HEK293 (cell line): ENCODE results near the gene PDZRN4.

Source experiments
- CTCF ChIA-PET: fragments of 350-600 bp; formaldehyde crosslinking; extraction: SDS; loops from one replicate; lab custom pipeline; 2021; ENCODE audit warnings: antibody characterized with exemption; lab: Yijun Ruan, JAX
- POLR2A ChIA-PET: fragments of 300-600 bp; formaldehyde crosslinking; extraction: SDS; loops from one replicate; lab custom pipeline; 2020; ENCODE audit warnings: antibody characterized with exemption, inconsistent platforms; lab: Yijun Ruan, JAX
- H3K27ac ChIP-seq: fragments of 200-500 bp; sonication (Bioruptor generic); 2 replicates; pipeline ENCODE4 v1.5.1; 2014; ENCODE audit warnings: low read depth, low read length, control low read depth, inconsistent platforms; ENCODE audit errors: extremely low read depth
- H3K36me3 ChIP-seq, 2 experiments: fragments of 200-500 bp in 1 of 2; sonication (Bioruptor generic) in 1 of 2; 1 replicate in 1 of 2; 2 replicates in 1 of 2; pipeline ENCODE4 v1.5.1; 2014 to 2017; ENCODE audit warnings: inconsistent platforms in 2 of 2, low read length in 2 of 2; ENCODE audit not compliant: control insufficient read depth in 2 of 2, insufficient read depth in 1 of 2
- H3K4me1 ChIP-seq: fragments of 200-500 bp; sonication (Bioruptor generic); 2 replicates; pipeline ENCODE4 v1.5.1; 2014; ENCODE audit warnings: mild to moderate bottlenecking, low read length, inconsistent platforms; ENCODE audit not compliant: control insufficient read depth, insufficient read depth
- H3K4me3 ChIP-seq: 2 replicates; pipeline ENCODE4 v1.5.1; 2011; ENCODE audit warnings: low read depth, mild to moderate bottlenecking, control low read depth, low read length, moderate library complexity
- H3K9me3 ChIP-seq: fragments of 200-500 bp; sonication (Bioruptor generic); 2 replicates; pipeline ENCODE4 v1.5.1; 2014; ENCODE audit warnings: low read depth, low read length, inconsistent platforms; ENCODE audit not compliant: control insufficient read depth, insufficient read depth
- FEZF1 ChIP-seq: fragments of 450-650 bp; formaldehyde crosslinking; IDR thresholded peaks from 2 replicates; pipeline ENCODE4 v1.5.1; 2016; ENCODE audit warnings: missing biosample characterization, missing genetic modification characterization
- GFI1B ChIP-seq: fragments of 450-650 bp; formaldehyde crosslinking; IDR thresholded peaks from 2 replicates; pipeline ENCODE4 v1.5.1; 2016; ENCODE audit warnings: missing biosample characterization, missing genetic modification characterization
- GLI4 ChIP-seq: fragments of 450-650 bp; formaldehyde crosslinking; IDR thresholded peaks from 2 replicates; pipeline ENCODE4 v1.5.1; 2016; ENCODE audit warnings: missing biosample characterization, missing genetic modification characterization
- GLIS1 ChIP-seq: fragments of 450-650 bp; formaldehyde crosslinking; IDR thresholded peaks from 2 replicates; pipeline ENCODE4 v1.5.1; 2016; ENCODE audit warnings: missing biosample characterization, missing genetic modification characterization
- HIC1 ChIP-seq: fragments of 450-650 bp; formaldehyde crosslinking; IDR thresholded peaks from 2 replicates; pipeline ENCODE4 v1.5.1; 2016; ENCODE audit warnings: missing biosample characterization, missing genetic modification characterization
- HOXD13 ChIP-seq: sonication (generic); formaldehyde crosslinking; IDR thresholded peaks from 2 replicates; pipeline ENCODE4 v1.8.0; 2022; ENCODE audit warnings: missing genetic modification reagents, borderline replicate concordance
- KLF1 ChIP-seq: fragments of 450-650 bp; formaldehyde crosslinking; IDR thresholded peaks from 2 replicates; pipeline ENCODE4 v1.5.1; 2016; ENCODE audit warnings: missing biosample characterization, missing genetic modification characterization
- MYNN ChIP-seq: fragments of 450-650 bp; formaldehyde crosslinking; IDR thresholded peaks from 2 replicates; pipeline ENCODE4 v1.5.1; 2016; ENCODE audit warnings: missing biosample characterization, missing genetic modification characterization, borderline replicate concordance
- PBX3 ChIP-seq: sonication (generic); formaldehyde crosslinking; IDR thresholded peaks from 2 replicates; pipeline ENCODE4 v1.8.1; 2022; ENCODE audit warnings: mild to moderate bottlenecking, moderate library complexity, missing genetic modification reagents
- SCRT2 ChIP-seq: fragments of 450-650 bp; formaldehyde crosslinking; IDR thresholded peaks from 2 replicates; pipeline ENCODE4 v1.5.1; 2016; ENCODE audit warnings: missing biosample characterization, missing genetic modification characterization
- YY1 ChIP-seq: fragments of 450-650 bp; formaldehyde crosslinking; IDR thresholded peaks from 2 replicates; pipeline ENCODE4 v1.5.1; 2018; ENCODE audit warnings: missing biosample characterization, missing genetic modification characterization
- ZBTB1 ChIP-seq: fragments of 450-650 bp; formaldehyde crosslinking; IDR thresholded peaks from 2 replicates; pipeline ENCODE4 v1.5.1; 2016; ENCODE audit warnings: missing biosample characterization, missing genetic modification characterization
- ZBTB20 ChIP-seq: fragments of 450-650 bp; formaldehyde crosslinking; IDR thresholded peaks from 2 replicates; pipeline ENCODE4 v1.5.1; 2016; ENCODE audit warnings: missing biosample characterization, missing genetic modification characterization
- ZBTB21 ChIP-seq: fragments of 450-650 bp; formaldehyde crosslinking; IDR thresholded peaks from 2 replicates; pipeline ENCODE4 v1.5.1; 2017; ENCODE audit warnings: missing biosample characterization, missing genetic modification characterization
- ZBTB26 ChIP-seq: fragments of 450-650 bp; formaldehyde crosslinking; optimal IDR thresholded peaks from 2 replicates; pipeline ENCODE3; 2016; ENCODE audit warnings: missing biosample characterization, mild to moderate bottlenecking, missing genetic modification characterization
- ZBTB6 ChIP-seq: fragments of 450-650 bp; formaldehyde crosslinking; IDR thresholded peaks from 2 replicates; pipeline ENCODE4 v1.5.1; 2017; ENCODE audit warnings: missing biosample characterization, missing genetic modification characterization
- ZEB2 ChIP-seq: fragments of 450-650 bp; formaldehyde crosslinking; IDR thresholded peaks from 2 replicates; pipeline ENCODE4 v1.5.1; 2016; ENCODE audit warnings: missing biosample characterization, missing genetic modification characterization
- ZFP3 ChIP-seq: fragments of 450-650 bp; formaldehyde crosslinking; IDR thresholded peaks from 2 replicates; pipeline ENCODE4 v1.5.1; 2016; ENCODE audit warnings: low read depth, missing biosample characterization, missing genetic modification characterization
- ZNF157 ChIP-seq: fragments of 450-650 bp; formaldehyde crosslinking; IDR thresholded peaks from 2 replicates; pipeline ENCODE4 v1.5.1; 2016; ENCODE audit warnings: missing biosample characterization, missing genetic modification characterization
- ZNF175 ChIP-seq: fragments of 450-650 bp; formaldehyde crosslinking; IDR thresholded peaks from 2 replicates; pipeline ENCODE4 v1.5.1; 2016; ENCODE audit warnings: missing biosample characterization, missing genetic modification characterization
- ZNF302 ChIP-seq: fragments of 450-650 bp; formaldehyde crosslinking; IDR thresholded peaks from 2 replicates; pipeline ENCODE4 v1.5.1; 2016; ENCODE audit warnings: missing biosample characterization, missing genetic modification characterization, low read depth
- ZNF416 ChIP-seq: fragments of 450-650 bp; formaldehyde crosslinking; IDR thresholded peaks from 2 replicates; pipeline ENCODE4 v1.5.1; 2016; ENCODE audit warnings: missing biosample characterization, missing genetic modification characterization
- ZNF514 ChIP-seq: fragments of 450-650 bp; formaldehyde crosslinking; IDR thresholded peaks from 2 replicates; pipeline ENCODE4 v1.5.1; 2016; ENCODE audit warnings: missing biosample characterization, missing genetic modification characterization
- ZNF707 ChIP-seq: fragments of 450-650 bp; formaldehyde crosslinking; IDR thresholded peaks from 2 replicates; pipeline ENCODE4 v1.5.1; 2016; ENCODE audit warnings: missing biosample characterization, missing genetic modification characterization
- ZNF768 ChIP-seq: fragments of 450-650 bp; formaldehyde crosslinking; IDR thresholded peaks from 2 replicates; pipeline ENCODE4 v1.5.1; 2018; ENCODE audit warnings: missing biosample characterization, mild to moderate bottlenecking, missing genetic modification characterization
- ZNF777 ChIP-seq: fragments of 450-650 bp; formaldehyde crosslinking; IDR thresholded peaks from 2 replicates; pipeline ENCODE4 v1.5.1; 2017; ENCODE audit warnings: missing biosample characterization, missing genetic modification characterization, borderline replicate concordance
- ZNF791 ChIP-seq: fragments of 450-650 bp; formaldehyde crosslinking; IDR thresholded peaks from 2 replicates; pipeline ENCODE4 v1.5.1; 2016; ENCODE audit warnings: missing biosample characterization, missing genetic modification characterization
- ZSCAN4 ChIP-seq: fragments of 450-650 bp; formaldehyde crosslinking; IDR thresholded peaks from 2 replicates; pipeline ENCODE4 v1.5.1; 2017; ENCODE audit warnings: missing biosample characterization, missing genetic modification characterization

PDZRN4 gene

GRCh38 chr12:41213107-41213506, 25.0 kb downstream of the PDZRN4 start:
- TF ChIP-seq ZNF777 (tag by site-specific recombination) (no peak), SCRT2 (peak; percentile 23; the same call in 1 of the 2 replicates), ZNF514 (tag by site-specific recombination) (no peak)
- TF ChIP-seq, all 188 proteins: peak for 1
- POLR2A ChIA-PET, result no interaction called here
- H3K36me3 ChIP-seq, result no peaks in the 10 kb centered on the region
- H3K9me3 ChIP-seq, result no peaks in the 10 kb centered on the region
- no peak overlapping the region for H3K27ac ChIP-seq
- H3K4me3 ChIP-seq, result no peak overlapping the region
- peaks cover 13% of the 10 kb centered on the region for H3K4me1 ChIP-seq
- CTCF ChIA-PET, result interaction anchor here (0.7 kb wide), 1 partner anchor 358 kb away, joined by 3 read pairs; no protein-coding TSS in a partner anchor

GRCh38 chr12:41213648-41214047, 25.5 kb downstream of the PDZRN4 start:
- H3K36me3 ChIP-seq, result no peaks in the 10 kb centered on the region
- TF ChIP-seq GLIS1 (no peak), ZFP3 (tag by site-specific recombination) (no peak), MYNN (tag by site-specific recombination) (no peak), SCRT2 (no peak), ZNF707 (tag by site-specific recombination) (no peak), ZBTB1 (tag by site-specific recombination) (no peak), ZSCAN4 (tag by site-specific recombination) (no peak), ZBTB20 (tag by site-specific recombination) (no peak), ZEB2 (no peak), YY1 (tag by site-specific recombination) (no peak), ZNF302 (tag by site-specific recombination) (no peak), HOXD13 (CRISPR knock-in tag) (no peak)
- H3K4me1 ChIP-seq, result peaks cover 13% of the 10 kb centered on the region
- ChIA-PET POLR2A (no interaction called here), CTCF (no interaction called here)
- H3K27ac ChIP-seq, result no peak overlapping the region
- H3K9me3 ChIP-seq, result no peaks in the 10 kb centered on the region
- H3K4me3 ChIP-seq, result no peak overlapping the region

DNA sequence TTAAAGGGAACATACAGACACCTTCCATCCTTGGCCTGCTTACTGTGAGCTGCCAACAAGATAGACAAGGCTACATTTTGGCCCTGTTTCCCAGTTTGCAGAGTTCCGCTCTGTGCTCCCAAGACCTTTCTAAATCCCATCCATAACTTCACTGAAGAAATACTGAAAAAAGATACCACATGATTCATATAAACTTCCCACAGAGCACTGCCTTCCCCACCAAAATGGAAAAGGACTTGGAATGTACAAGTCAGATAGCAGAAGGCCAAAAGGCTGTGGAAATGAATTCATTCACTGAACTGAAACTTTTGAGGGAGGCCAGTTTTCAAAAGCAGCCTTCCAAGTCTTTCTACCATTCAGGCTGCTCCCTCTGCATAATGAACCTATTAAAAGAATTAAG, 29.6 kb downstream of the PDZRN4 start:
- H3K36me3 ChIP-seq, result no peaks in the 10 kb centered on the region
- ChIA-PET POLR2A (no interaction called here), CTCF (no interaction called here)
- H3K27ac ChIP-seq, result no peak overlapping the region
- no peaks in the 10 kb centered on the region for H3K9me3 ChIP-seq
- no peak overlapping the region for H3K4me3 ChIP-seq
- peaks cover 6% of the 10 kb centered on the region; the same call in 1 of the 2 replicates for H3K4me1 ChIP-seq
- TF ChIP-seq KLF1 (tag by site-specific recombination) (no peak), ZBTB21 (no peak), GFI1B (tag by site-specific recombination) (no peak), ZNF791 (no peak), ZBTB26 (tag by site-specific recombination) (no peak), ZNF768 (no peak), ZNF157 (tag by site-specific recombination) (no peak), PBX3 (CRISPR knock-in tag) (no peak), ZNF416 (tag by site-specific recombination) (no peak), FEZF1 (tag by site-specific recombination) (no peak), ZBTB6 (tag by site-specific recombination) (no peak), HIC1 (no peak), ZNF175 (no peak), GLI4 (no peak)
